KOPT-K1 (cell line): ENCODE measurements around the gene BTBD9.

ENCODE experiments used
- H3K27ac ChIP-seq: fragments of 200-600 bp; sonication (generic); 2 replicates; pipeline ENCODE4 v1.5.1; 2016; ENCODE audit warnings: antibody characterized with exemption, mild to moderate bottlenecking, low read depth, low read length; ENCODE audit not compliant: poor library complexity, severe bottlenecking
- H3K36me3 ChIP-seq: fragments of 200-600 bp; sonication (generic); 2 replicates; pipeline ENCODE4 v1.5.1; 2017; ENCODE audit warnings: antibody characterized with exemption, mild to moderate bottlenecking, low read length, moderate library complexity; ENCODE audit not compliant: insufficient read depth
- H3K9me3 ChIP-seq: fragments of 200-600 bp; sonication (generic); 2 replicates; pipeline ENCODE4 v1.5.1; 2017; ENCODE audit warnings: antibody characterized with exemption, low read length, mild to moderate bottlenecking; ENCODE audit not compliant: insufficient read depth, poor library complexity, severe bottlenecking

Gene BTBD9

GRCh38 chr6:38566295-38567030 lies 73.3 kb downstream of the BTBD9 start:
- Histone ChIP-seq H3K27ac (no peak overlapping the region), H3K36me3 (no peaks in the 10 kb centered on the region), H3K9me3 (no peaks in the 10 kb centered on the region)

DNA sequence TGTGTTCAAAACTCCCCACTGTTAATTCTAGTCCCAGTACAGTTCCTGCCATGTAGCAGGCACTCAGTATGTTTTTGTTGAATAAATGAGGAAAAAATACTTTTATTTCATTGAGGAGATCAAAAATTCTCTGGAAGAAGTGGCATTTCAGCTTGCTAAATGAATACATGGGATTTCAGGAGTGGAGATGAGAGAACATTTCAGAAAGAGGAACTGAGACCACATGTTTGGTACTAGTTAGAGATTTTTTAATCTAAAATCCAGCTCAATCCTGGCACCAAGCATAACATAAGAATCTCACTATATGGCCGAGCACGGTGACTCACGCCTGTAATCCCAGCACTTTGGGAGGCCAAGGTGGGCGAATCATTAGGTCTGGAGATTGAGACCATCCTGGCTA lies 75.4 kb downstream of the BTBD9 start:
- no peaks in the 10 kb centered on the region for H3K36me3 ChIP-seq
- no peak overlapping the region for H3K27ac ChIP-seq
- H3K9me3 ChIP-seq = no peaks in the 10 kb centered on the region

DNA sequence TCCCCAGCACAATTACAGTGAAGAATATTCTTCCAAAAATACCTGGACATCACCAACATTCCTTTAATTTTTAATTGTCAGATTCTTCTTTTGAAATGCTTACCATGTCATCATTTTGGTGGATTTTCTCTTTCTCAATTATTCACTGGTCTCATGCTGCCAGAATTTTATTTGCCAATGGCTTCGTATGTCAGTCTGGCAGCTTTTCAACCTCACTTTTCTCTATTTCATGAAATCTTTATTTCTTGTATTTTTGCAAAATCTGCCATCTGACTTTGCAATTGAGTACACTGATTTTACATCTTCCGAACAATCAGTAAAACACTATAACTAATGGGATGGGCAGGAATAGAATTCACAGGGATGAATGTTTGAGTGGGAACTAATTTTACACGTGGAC lies 84.1 kb downstream of the BTBD9 start:
- Histone ChIP-seq H3K27ac (no peak overlapping the region), H3K9me3 (no peaks in the 10 kb centered on the region), H3K36me3 (no peaks in the 10 kb centered on the region)

GRCh38 chr6:38554700-38555413 lies 84.9 kb downstream of the BTBD9 start:
- no peak overlapping the region for H3K27ac ChIP-seq
- no peaks in the 10 kb centered on the region for H3K36me3 ChIP-seq
- no peaks in the 10 kb centered on the region for H3K9me3 ChIP-seq

- no peak overlapping the region for H3K27ac ChIP-seq
- H3K36me3 ChIP-seq = no peaks in the 10 kb centered on the region
- no peaks in the 10 kb centered on the region for H3K9me3 ChIP-seq
Observed at GRCh38 chr6:38554014-38554413, 85.7 kb downstream of the BTBD9 start.

DNA sequence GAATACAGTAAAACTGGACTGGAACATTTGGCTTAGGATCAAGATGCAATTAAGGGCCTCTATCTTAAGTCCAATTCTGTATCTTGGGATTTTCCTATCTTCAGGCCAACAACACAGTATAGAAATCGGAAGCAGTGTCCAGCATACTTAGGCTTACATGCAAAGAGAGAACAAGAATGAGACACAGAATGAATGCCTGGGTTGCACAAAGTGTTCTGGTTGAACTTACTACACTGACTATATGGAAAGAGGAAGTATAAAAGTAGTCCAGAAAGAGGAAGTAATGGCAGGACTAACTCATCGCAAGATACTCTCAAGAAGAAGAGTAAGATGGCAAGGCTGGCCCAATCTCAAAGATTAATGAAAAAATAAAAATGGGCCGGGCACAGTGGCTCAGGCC lies 87.6 kb downstream of the BTBD9 start:
- H3K36me3 ChIP-seq = no peaks in the 10 kb centered on the region

GRCh38 chr6:38549795-38550194 lies 89.9 kb downstream of the BTBD9 start:
- Histone ChIP-seq H3K36me3 (no peaks in the 10 kb centered on the region), H3K9me3 (no peaks in the 10 kb centered on the region), H3K27ac (no peak overlapping the region)

More for the DNA sequence above, 87.6 kb downstream of the BTBD9 start:
- Histone ChIP-seq H3K27ac (no peak overlapping the region), H3K9me3 (no peaks in the 10 kb centered on the region)

GRCh38 chr6:38549180-38549579 lies 90.5 kb downstream of the BTBD9 start:
- Histone ChIP-seq H3K9me3 (no peaks in the 10 kb centered on the region), H3K27ac (no peak overlapping the region), H3K36me3 (no peaks in the 10 kb centered on the region)

DNA sequence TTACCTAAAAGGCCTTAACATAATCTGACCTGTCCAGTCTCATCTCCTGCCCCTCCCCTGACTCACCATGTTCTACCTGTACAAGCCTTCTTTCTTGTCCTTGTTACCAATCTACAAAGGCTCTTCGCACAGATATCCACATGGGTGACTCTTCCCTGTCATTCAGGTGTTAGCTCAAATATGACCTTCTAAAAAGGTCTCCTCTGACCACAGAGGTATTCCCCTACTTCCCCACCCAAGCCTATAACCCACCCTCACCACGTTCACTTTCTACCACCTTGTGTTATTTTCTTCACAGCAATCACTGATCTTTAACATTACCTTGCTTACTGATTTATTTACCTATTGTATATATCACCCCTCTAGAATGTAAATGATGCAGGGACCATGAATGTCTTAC lies 96.7 kb downstream of the BTBD9 start:
- H3K27ac ChIP-seq = no peak overlapping the region
- H3K9me3 ChIP-seq = no peaks in the 10 kb centered on the region
- H3K36me3 ChIP-seq = no peaks in the 10 kb centered on the region

DNA sequence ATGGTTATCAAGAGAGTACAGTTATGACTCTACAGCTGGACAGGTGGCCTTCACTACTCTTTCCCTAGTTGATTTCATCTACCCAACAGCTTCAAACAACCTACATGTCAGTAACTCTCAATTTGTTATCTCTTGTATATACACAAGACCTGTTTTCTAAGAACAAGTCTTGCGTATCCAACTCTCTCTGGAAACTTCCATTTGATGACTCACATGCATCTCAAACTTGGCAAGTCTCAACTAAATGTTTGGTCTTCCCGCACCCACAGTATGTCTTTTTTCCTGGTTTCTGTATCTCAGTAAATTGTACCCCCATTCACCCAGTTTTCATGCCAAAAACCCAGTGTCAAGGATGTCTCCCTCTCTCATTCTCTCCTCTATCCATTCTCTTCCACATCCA lies 97.7 kb downstream of the BTBD9 start:
- Histone ChIP-seq H3K9me3 (no peaks in the 10 kb centered on the region), H3K27ac (no peak overlapping the region)

DNA sequence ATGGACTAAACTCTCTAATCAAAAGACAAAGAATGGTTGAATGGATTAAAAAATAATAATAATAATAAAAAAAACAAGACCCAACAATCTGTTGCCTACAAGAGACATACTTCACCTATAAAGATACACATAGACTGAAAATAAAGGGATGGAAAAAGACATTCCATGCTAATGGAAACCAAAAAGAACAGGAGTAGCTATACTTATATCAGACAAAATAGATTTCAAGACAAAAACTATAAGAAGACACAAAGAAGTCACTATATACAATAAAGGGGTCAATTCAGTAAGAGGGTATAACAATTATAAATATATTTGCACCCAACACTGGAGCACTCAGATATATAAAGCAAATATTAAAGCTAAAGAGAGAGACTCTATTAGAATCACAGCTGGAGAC lies 106.7 kb downstream of the BTBD9 start:
- no peak overlapping the region for H3K27ac ChIP-seq
- no peaks in the 10 kb centered on the region for H3K36me3 ChIP-seq
- no peaks in the 10 kb centered on the region for H3K9me3 ChIP-seq

More for the DNA sequence above, 97.7 kb downstream of the BTBD9 start:
- no peaks in the 10 kb centered on the region for H3K36me3 ChIP-seq

DNA sequence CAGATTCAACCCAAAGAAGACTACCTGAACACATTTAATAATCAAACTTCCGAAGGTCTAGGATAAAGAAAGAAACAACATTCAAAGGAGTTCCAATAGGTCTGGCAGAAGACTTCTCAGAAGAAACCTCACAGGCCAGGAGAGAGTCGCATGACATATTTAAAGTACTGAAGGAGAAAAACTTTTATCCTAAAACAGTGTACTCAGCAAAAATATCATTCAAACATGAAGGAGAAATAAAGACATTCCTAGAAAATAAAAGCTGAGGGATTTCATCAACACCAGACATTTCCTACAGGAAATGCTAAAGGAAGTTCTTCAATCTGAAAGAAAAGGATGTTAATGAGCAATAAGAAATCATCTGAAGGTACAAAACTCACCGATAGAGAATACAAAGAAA lies 108.6 kb downstream of the BTBD9 start:
- H3K36me3 ChIP-seq = no peaks in the 10 kb centered on the region
- peaks cover 13% of the 10 kb centered on the region for H3K9me3 ChIP-seq
- no peak overlapping the region for H3K27ac ChIP-seq

DNA sequence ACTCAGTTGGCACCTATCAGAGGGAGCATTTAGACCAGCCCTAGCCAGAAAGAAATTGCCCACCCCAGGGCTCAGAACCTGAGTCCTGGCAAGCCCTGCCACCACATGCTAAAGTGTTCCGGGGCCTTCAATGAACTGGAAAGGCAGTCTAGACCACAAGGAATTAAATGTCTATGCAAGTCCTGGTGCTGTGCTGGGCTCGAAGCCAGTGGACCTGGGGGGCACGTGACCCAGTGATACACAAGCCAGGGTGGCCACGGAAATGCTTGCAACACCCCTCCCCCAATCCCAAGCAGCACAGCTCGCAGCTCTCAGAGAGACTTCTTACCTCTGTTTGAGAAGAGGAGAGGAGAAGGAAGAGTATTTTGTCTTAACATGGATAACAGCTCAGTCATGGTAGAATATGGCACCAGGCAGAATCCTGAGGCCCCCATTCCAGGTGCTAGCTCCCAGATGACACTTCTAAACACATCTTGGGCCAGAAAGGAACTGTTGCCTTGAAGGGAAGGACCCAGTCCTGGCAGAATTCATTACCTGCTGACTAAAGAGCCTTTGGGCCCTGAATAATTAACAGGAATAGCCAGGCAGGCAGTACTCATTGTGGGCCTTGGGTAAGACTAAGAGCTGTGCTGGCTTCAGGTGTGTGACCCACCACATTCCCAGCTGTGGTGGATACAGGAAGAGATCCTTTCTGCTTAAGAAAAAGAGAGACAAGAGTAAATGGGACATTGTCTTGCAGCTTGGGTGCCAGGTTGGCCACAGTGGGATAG lies 111.3 kb downstream of the BTBD9 start:
- H3K9me3 ChIP-seq = peaks cover 18% of the 10 kb centered on the region
- H3K36me3 ChIP-seq = no peaks in the 10 kb centered on the region
- no peak overlapping the region for H3K27ac ChIP-seq

GRCh38 chr6:38527371-38527770 lies 112.4 kb downstream of the BTBD9 start:
- H3K27ac ChIP-seq = no peak overlapping the region
- peaks cover 18% of the 10 kb centered on the region for H3K9me3 ChIP-seq
- no peaks in the 10 kb centered on the region for H3K36me3 ChIP-seq

GRCh38 chr6:38525888-38526287 lies 113.8 kb downstream of the BTBD9 start:
- Histone ChIP-seq H3K9me3 (peaks cover 18% of the 10 kb centered on the region), H3K36me3 (no peaks in the 10 kb centered on the region), H3K27ac (no peak overlapping the region)
